WI38 (cell line): ENCODE measurements around the gene QSOX1.

ENCODE experiments used
- H3K4me3 ChIP-seq: 2 replicates; pipeline ENCODE4 v1.5.1; 2011; ENCODE audit warnings: low read depth, mild to moderate bottlenecking, control low read depth, low read length
- TF ChIP-seq, protein P1 (sequence below): IDR thresholded peaks from 2 replicates; pipeline ENCODE4 v1.5.1; 2012; ENCODE audit warnings: low read depth, mild to moderate bottlenecking, control low read depth, low read length

The QSOX1 gene

DNA sequence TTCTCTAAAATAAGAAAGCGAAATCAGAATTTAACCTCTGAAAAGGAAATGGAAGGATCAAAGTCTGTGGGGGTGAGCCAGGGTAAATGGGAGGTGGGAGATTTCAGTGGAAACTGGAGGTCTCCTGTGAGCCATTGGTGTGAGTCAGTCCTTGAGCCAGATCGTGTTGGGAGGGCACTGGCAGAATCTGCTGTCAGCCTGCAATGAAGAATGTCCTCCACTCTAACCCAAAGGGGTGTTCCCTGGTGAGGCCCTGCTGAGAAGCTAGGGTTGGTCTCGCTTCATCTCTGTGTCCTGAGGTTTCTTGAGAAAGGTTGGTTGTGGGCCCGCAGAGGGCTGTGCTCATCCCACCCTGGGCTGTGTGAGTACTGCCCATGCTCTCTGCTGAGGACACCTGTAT lies 2.4 kb downstream of the QSOX1 start:
- H3K4me3 ChIP-seq: peak overlapping the region; percentile 97
- TF ChIP-seq, protein P1, sequence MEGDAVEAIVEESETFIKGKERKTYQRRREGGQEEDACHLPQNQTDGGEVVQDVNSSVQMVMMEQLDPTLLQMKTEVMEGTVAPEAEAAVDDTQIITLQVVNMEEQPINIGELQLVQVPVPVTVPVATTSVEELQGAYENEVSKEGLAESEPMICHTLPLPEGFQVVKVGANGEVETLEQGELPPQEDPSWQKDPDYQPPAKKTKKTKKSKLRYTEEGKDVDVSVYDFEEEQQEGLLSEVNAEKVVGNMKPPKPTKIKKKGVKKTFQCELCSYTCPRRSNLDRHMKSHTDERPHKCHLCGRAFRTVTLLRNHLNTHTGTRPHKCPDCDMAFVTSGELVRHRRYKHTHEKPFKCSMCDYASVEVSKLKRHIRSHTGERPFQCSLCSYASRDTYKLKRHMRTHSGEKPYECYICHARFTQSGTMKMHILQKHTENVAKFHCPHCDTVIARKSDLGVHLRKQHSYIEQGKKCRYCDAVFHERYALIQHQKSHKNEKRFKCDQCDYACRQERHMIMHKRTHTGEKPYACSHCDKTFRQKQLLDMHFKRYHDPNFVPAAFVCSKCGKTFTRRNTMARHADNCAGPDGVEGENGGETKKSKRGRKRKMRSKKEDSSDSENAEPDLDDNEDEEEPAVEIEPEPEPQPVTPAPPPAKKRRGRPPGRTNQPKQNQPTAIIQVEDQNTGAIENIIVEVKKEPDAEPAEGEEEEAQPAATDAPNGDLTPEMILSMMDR: no peak

DNA sequence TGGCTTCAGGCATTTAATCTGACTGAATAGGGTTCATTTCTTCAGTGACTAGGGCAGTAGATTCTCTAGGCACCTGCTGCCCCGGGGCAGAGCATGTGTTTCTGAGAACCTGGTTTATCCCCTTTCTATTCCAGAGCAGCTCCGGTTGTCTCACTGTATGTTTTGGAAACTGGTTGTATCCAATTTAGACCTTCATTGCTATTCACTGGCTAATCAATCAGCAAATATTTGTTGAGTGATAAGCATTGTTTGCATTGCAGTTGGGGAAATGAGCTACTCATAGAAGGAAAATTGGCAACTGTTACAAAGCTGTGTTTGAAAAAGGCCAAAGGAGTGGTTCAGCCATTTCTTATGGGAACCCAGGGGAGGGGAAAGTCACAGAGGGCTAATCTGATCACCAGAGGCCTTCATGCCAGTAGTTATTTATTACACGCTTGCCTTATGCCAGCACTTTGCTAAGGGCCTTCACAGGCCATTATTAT lies 2.9 kb downstream of the QSOX1 start:
- H3K4me3 ChIP-seq: peak overlapping the region; percentile 97

DNA sequence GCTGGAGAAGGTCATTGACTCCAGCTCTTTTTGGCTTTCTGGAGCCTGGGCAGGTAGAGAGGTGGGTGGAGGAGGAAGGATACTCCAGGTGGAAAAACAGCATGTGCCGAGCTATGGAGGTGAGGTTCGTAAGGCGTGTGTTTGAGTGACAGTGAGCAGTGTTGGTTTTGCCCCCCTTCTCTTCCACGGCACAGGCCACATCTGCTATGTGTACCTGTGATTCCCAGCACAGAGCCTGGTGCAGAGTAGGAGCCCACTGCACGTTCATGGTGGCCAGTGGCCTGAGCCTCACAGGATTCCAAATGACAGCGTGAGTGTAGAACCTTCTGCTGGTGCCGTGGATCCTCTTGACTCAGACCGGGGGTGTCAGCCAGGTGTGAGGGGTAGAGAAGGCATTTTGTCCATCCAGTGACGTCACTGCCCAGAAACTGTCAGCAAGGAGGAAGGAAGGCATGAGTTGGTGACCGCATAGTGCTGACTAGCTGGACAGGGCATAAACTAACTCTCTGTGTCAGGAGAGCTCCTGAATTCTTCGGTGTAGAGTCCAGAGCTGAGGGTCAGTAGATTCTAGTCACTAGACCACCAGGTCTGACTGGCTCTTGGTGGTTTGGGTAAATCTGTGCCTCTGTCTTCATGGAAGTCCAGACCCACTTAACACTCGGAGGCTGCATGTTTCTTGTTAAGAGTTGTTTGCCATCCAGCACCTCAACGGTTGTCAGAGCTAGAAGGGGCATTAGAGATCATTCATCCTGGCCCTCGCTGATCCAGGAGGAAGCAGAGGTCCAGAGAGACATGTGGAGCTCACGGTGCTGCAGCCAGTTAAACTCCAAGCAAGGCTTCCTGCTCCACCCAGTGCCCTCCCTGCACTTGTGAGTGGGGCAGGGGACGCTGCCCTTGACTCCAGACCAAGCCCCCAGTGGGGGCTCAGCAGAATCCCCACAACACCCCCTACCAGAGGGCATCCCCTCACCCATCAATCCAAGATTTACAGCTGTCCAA lies 3.8 kb downstream of the QSOX1 start:
- TF ChIP-seq, protein P1: no peak
- H3K4me3 ChIP-seq: peak overlapping the region; percentile 97

More for the DNA sequence above, 2.9 kb downstream of the QSOX1 start:
- TF ChIP-seq, protein P1: no peak

DNA sequence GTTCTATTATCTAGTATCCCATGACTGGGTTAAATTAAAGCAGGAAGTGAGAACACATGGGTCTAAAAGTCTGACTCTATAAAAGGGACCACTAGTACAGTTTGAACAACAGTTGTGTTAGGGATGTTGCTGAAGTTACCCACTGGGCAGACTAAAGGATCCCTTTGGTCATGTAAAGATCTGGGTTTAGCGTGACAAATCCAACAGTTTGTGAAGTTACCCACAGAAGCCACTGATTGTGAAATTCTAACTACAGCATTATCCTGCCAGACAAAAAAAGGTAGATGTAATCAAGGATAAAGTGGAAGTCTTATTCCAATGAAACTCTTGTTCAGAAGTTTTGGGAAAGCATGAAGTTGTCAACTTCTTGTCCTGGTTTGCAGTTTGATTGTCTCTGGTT lies 5.7 kb downstream of the QSOX1 start:
- no peak overlapping the region for H3K4me3 ChIP-seq
- TF ChIP-seq, protein P1: no peak

DNA sequence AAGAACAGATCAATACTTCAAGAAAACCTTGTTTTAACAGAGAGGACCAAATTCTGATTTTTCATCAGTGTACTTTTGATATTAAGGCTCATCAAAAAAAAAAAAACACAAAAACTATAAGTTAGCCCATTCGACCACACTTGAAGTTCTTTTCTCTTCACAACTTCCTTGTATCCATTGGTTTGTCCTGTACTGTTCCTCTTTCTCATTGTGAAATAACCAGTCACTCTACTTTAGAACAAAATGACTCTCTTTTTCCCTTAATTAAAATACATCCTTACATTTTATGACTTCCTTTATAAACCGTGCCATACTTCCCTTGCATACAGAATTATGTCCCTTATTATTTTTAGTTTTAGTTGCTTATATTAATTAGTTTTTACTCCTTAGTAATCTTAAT lies 8.4 kb downstream of the QSOX1 start:
- TF ChIP-seq, protein P1: no peak
- H3K4me3 ChIP-seq: no peak overlapping the region

DNA sequence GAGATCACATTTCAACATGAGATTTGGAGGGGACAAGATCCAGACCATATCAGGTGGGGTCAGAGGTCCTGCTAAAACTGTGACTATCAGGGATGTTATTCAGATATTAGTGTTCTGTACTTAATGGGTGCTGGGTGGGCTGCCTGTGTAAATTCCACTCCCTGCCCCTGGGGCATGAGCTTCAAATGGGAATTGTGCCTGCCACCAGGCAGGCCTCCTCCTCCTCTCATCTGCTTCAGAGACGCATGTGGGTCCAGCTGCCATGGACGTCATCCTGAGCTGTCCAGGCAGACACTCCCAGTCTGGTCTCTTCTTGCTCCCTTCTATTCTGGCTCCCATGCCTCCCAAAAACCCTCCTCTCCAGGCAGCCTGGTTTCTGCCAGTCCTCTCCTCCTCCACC lies 10.4 kb downstream of the QSOX1 start:
- no peak overlapping the region for H3K4me3 ChIP-seq
- TF ChIP-seq, protein P1: no peak
